Thyroid gland (tissue), 4 donors: ENCODE data around the gene HIGD2B. TPM values are rescaled to one million over a fixed set of nuclear protein-coding genes. Genes with fewer than 3 reads are reported as not detected.
"Not testable (repeated sequence)": the region's sequence is repeated elsewhere in the genome, so short reads cannot be mapped to it uniquely, and the experiment has no call there.

Source experiments
- DNase-seq, 2 donors: peaks; one replicate each; pipeline ENCODE4 v3.0.0-alpha.2; 2019
- H3K27ac ChIP-seq, 3 donors: fragments of 200-600 bp; sonication (generic); 1 replicate in 2 of 3; 2 replicates in 1 of 3; pipeline ENCODE4 v1.5.1; 2016 to 2019; ENCODE audit warnings: mild to moderate bottlenecking in 1 of 3, moderate library complexity in 1 of 3
- H3K27me3 ChIP-seq: fragments of 200-600 bp; sonication (generic); one replicate; pipeline ENCODE4 v1.5.1; 2019
- H3K36me3 ChIP-seq, 2 donors: fragments of 200-600 bp; sonication (generic); one replicate each; pipeline ENCODE4 v1.5.1; 2016 to 2019
- H3K4me1 ChIP-seq, 2 donors: fragments of 200-600 bp; sonication (generic); one replicate each; pipeline ENCODE4 v1.5.1; 2017 to 2019
- H3K4me3 ChIP-seq, 3 donors: fragments of 200-600 bp; sonication (generic); replicated peaks in 1 of 3; 1 replicate in 2 of 3; 2 replicates in 1 of 3; pipeline ENCODE4 v1.5.1; 2016; ENCODE audit warnings: mild to moderate bottlenecking in 1 of 3
- H3K9me3 ChIP-seq: fragments of 200-600 bp; sonication (generic); one replicate; pipeline ENCODE4 v1.5.1; 2017
- POLR2A ChIP-seq, 2 donors: fragments of 450-650 bp; IDR thresholded peaks; one replicate each; pipeline ENCODE4 v1.6.1; 2017; ENCODE audit warnings: antibody characterized with exemption in 2 of 2, mild to moderate bottlenecking in 2 of 2, moderate library complexity in 1 of 2
- WGBS, 2 donors: methylation state at CpG; one replicate each; pipeline ENCODE4 v1.1.5; 2017; 5-methylcytosine and 5-hydroxymethylcytosine counted together
- intact Hi-C: fragments of 100-400 bp; cut with DNase I; formaldehyde crosslinking; loops from one replicate; pipeline ENCODE4 v1.15.1; 2023
- total RNA-seq, 4 donors: library from RNA; depleted of rRNA; stranded (reverse); fragments of >200 nt; gene quantifications; one replicate each; pipeline ENCODE4 v1.2.3, GENCODE V29; 2016
- TF ChIP-seq, protein P1 (sequence below), 6 experiments: fragments of 200-600 bp in 3 of 6; fragments of 450-650 bp in 3 of 6; sonication (generic) in 3 of 6; IDR thresholded peaks; one replicate each; pipeline ENCODE4 v1.5.1; 2016 to 2019; ENCODE audit warnings: antibody characterized with exemption in 6 of 6, mild to moderate bottlenecking in 2 of 6, inconsistent platforms in 1 of 6, moderate library complexity in 1 of 6

HIGD2B gene
- total RNA-seq, 4 donors from 2014 or later, result 0.33 TPM; not detected in 3

DNA sequence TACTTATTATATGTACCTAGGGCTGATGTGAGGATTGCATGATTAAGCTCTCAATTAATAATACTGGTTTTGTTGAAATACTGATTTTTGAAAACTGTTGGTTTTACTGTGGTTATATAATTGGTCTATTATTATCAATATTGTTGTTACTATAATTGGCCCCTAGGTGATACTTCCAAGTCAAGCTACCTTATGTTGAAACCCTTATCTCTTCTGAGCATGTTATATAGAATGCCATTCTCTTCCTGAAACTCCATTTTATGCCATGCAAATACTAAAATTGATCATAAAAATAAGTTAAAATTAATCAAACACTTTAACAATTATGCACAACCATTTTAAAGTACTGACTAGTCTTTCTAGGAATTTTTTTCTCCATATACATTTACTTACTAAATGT is 46.1 kb upstream of the HIGD2B start:
- Histone ChIP-seq H3K36me3 (peaks cover 12% of the 10 kb centered on the region in 2 donors), H3K4me1 (no peaks in the 10 kb centered on the region), H3K9me3 (no peaks in the 10 kb centered on the region), H3K27ac (no peak overlapping the region), H3K27me3 (no peaks in the 10 kb centered on the region), H3K4me3 (no peak overlapping the region)
- no peak for DNase-seq
- TF ChIP-seq POLR2A (IDR thresholded peaks at IDR 0.05), result no peak
- TF ChIP-seq, protein P1, sequence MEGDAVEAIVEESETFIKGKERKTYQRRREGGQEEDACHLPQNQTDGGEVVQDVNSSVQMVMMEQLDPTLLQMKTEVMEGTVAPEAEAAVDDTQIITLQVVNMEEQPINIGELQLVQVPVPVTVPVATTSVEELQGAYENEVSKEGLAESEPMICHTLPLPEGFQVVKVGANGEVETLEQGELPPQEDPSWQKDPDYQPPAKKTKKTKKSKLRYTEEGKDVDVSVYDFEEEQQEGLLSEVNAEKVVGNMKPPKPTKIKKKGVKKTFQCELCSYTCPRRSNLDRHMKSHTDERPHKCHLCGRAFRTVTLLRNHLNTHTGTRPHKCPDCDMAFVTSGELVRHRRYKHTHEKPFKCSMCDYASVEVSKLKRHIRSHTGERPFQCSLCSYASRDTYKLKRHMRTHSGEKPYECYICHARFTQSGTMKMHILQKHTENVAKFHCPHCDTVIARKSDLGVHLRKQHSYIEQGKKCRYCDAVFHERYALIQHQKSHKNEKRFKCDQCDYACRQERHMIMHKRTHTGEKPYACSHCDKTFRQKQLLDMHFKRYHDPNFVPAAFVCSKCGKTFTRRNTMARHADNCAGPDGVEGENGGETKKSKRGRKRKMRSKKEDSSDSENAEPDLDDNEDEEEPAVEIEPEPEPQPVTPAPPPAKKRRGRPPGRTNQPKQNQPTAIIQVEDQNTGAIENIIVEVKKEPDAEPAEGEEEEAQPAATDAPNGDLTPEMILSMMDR (IDR thresholded peaks at IDR 0.05), result no peak
- intact Hi-C loops, result no loop called here

DNA sequence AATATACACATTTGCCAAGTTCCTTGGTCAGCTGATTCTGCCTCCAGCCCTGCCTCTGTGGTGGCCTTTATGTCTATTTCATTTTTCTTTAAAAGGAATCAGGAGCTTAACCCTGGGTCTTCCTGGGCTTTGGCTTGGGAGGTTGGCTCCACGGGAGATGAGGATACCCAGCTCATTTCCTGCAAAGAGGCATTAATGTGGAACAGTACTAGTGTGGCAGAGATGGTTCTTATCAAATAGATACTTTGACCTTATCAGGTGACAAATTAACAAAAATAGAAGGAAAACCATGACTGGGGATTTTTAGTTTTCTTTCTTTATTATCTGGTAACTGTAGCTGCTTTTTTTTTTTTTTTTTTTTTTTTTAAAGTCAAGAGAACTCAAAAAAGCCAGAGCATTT is 42.8 kb upstream of the HIGD2B start:
- no peaks in the 10 kb centered on the region for H3K36me3 ChIP-seq
- no peak overlapping the region for H3K4me3 ChIP-seq
- 89 to 91% methylated on average over 1 of the region's 1 CpG for WGBS, 2 donors
- H3K27me3 ChIP-seq, result no peaks in the 10 kb centered on the region
- TF ChIP-seq, protein P1 (IDR thresholded peaks at IDR 0.05), result no peak
- DNase-seq, result no peak
- H3K9me3 ChIP-seq, result no peaks in the 10 kb centered on the region
- H3K4me1 ChIP-seq, result no peaks in the 10 kb centered on the region
- no peak overlapping the region for H3K27ac ChIP-seq
- intact Hi-C loops, result no loop called here

DNA sequence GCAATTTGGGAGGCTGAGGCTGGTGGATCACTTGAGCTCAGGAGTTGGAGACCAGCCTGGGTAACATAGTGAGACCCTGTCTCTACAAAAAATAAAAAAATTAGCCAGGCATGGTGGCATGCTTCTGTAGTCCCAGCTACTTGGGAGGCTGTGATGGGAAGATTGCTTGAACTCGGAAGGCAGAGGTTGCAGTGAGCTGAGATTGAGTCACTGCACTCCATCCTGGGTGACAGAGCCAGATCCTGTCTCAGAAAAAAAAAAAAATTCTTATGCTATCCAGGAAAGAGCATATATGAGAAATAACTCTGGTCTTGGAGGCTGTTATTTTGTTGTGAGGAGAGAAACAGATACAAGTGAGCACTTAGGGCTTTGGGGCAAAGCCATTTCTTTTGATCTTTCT is 42.3 kb upstream of the HIGD2B start:
- intact Hi-C loops, H3K4me3 ChIP-seq, H3K9me3 ChIP-seq, H3K36me3 ChIP-seq, DNase-seq, H3K27ac ChIP-seq, H3K27me3 ChIP-seq, H3K4me1 ChIP-seq: not testable (repeated sequence)
- WGBS, 2 donors, result 76 to 89% methylated on average over 1 of the region's 1 CpG

DNA sequence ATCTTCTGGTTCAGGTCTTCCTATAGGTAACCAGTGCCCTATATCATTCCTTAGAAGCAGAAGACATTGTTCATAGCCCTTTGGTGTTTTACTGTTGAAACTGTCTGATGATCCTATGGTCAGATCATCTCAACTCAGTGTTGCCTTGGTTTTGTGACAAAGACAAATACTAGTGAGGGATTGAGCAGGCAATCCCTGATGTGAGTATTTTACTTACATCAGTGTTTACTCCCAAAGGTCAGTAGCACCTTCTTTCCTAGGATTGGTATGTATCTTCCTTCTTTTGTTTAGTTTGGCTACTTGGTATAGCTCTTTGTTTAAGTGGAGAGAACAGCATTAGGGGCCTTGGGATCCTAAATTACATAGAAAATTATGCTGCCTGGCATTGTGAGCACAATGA is 41.2 kb upstream of the HIGD2B start:
- H3K4me1 ChIP-seq, result no peaks in the 10 kb centered on the region
- intact Hi-C loops, result no loop called here
- no peaks in the 10 kb centered on the region for H3K36me3 ChIP-seq
- no peak for DNase-seq
- TF ChIP-seq, protein P1 (IDR thresholded peaks at IDR 0.05), result no peak
- TF ChIP-seq POLR2A (IDR thresholded peaks at IDR 0.05), result no peak
- H3K9me3 ChIP-seq, result no peaks in the 10 kb centered on the region
- H3K27ac ChIP-seq, result no peak overlapping the region
- no peak overlapping the region for H3K4me3 ChIP-seq
- H3K27me3 ChIP-seq, result no peaks in the 10 kb centered on the region

DNA sequence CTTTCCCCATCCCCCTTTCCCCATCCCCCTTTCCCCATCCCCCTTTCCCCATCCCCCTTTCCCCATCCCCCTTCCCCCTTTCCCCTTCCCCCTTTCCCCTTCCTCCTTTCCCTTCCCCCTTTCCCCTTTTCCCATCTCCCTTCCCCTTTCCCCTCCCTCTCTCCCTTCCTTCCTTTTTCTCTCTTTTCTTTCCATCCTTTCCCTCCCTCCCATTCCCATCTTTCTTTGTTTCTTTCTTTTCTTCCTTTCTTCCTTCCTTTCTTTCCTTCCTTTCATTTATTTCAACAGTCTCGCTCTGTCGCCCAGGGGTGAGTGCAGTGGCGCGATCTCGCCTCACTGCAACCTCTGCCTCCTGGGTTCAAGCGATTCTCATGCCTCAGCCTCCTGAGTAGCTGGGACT is 39.9 kb upstream of the HIGD2B start:
- H3K9me3 ChIP-seq, DNase-seq, H3K36me3 ChIP-seq, H3K27me3 ChIP-seq, intact Hi-C loops, H3K27ac ChIP-seq, H3K4me1 ChIP-seq, H3K4me3 ChIP-seq: not testable (repeated sequence)
- 97 to 99% methylated on average over 6 of the region's 6 CpGs for WGBS, 2 donors

DNA sequence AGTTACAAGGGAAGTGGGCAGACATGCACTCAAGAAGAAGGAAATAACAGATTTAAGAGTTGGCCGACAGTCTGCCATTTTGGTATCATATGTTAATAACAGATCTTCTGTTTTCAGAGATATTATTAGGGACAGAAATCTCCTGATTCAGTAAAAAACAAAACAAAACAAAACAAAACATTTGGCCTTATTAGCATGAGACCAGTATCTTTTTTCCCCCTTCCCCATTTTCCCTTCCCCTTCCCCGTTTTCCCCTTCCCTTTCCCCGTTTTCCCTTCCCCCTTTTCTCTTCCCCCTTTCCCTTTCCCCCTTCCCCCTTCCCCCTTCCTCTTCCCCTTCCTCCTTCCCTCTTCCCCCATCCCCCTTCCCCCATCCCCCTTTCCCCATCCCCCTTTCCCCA is 39.5 kb upstream of the HIGD2B start:
- H3K27ac ChIP-seq, result no peak overlapping the region
- no peaks in the 10 kb centered on the region for H3K27me3 ChIP-seq
- 82 to 93% methylated on average over 3 of the region's 3 CpGs for WGBS, 2 donors
- intact Hi-C loops, result no loop called here
- H3K4me3 ChIP-seq, result no peak overlapping the region
- no peaks in the 10 kb centered on the region for H3K9me3 ChIP-seq
- H3K36me3 ChIP-seq, result no peaks in the 10 kb centered on the region
- DNase-seq, result no peak
- no peak for TF ChIP-seq POLR2A (IDR thresholded peaks at IDR 0.05)
- TF ChIP-seq, protein P1 (IDR thresholded peaks at IDR 0.05), result no peak
- H3K4me1 ChIP-seq, result no peaks in the 10 kb centered on the region
